Skeletal muscle tissue (tissue), 4 donors: ENCODE results near the gene THAP9. TPM values are rescaled to one million over a fixed set of nuclear protein-coding genes. Genes with fewer than 3 reads are reported as not detected.
"Not testable (repeated sequence)": the region's sequence is repeated elsewhere in the genome, so short reads cannot be mapped to it uniquely, and the experiment has no call there.

Experiments used
- H3K27ac ChIP-seq: one replicate; pipeline ENCODE4 v1.7.0; 2013; ENCODE audit warnings: mild to moderate bottlenecking, low read depth, low read length, inconsistent platforms
- H3K27me3 ChIP-seq, 3 donors: one replicate each; pipeline ENCODE4 v1.7.0; 2013; ENCODE audit warnings: low read length in 3 of 3; ENCODE audit not compliant: control insufficient read depth in 3 of 3, insufficient read depth in 3 of 3
- H3K36me3 ChIP-seq, 3 donors: one replicate each; pipeline ENCODE4 v1.7.0; 2013; ENCODE audit warnings: low read length in 3 of 3; ENCODE audit not compliant: control insufficient read depth in 3 of 3, insufficient read depth in 3 of 3
- H3K4me1 ChIP-seq, 3 donors: one replicate each; pipeline ENCODE4 v1.7.0; 2013; ENCODE audit warnings: low read length in 3 of 3, mild to moderate bottlenecking in 3 of 3; ENCODE audit not compliant: control insufficient read depth in 3 of 3, insufficient read depth in 3 of 3
- H3K4me3 ChIP-seq, 3 donors: one replicate each; pipeline ENCODE4 v1.7.0; 2013; ENCODE audit warnings: low read length in 3 of 3
- H3K9ac ChIP-seq, 3 donors: one replicate each; pipeline ENCODE4 v1.7.0; 2013; ENCODE audit warnings: low read length in 3 of 3, mild to moderate bottlenecking in 3 of 3, moderate library complexity in 2 of 3, low read depth in 1 of 3
- H3K9me3 ChIP-seq, 3 donors: one replicate each; pipeline ENCODE4 v1.7.0; 2013; ENCODE audit warnings: low read length in 3 of 3; ENCODE audit not compliant: control insufficient read depth in 3 of 3
- total RNA-seq: library from RNA; depleted of rRNA; stranded (reverse); fragments of >200 nt; gene quantifications from one replicate; pipeline ENCODE4 v1.2.3, GENCODE V29; 2014
- donor health status: Osteomylitis.

Gene THAP9
- total RNA-seq, 1 donor from 2014 or later = 9.9 TPM

DNA sequence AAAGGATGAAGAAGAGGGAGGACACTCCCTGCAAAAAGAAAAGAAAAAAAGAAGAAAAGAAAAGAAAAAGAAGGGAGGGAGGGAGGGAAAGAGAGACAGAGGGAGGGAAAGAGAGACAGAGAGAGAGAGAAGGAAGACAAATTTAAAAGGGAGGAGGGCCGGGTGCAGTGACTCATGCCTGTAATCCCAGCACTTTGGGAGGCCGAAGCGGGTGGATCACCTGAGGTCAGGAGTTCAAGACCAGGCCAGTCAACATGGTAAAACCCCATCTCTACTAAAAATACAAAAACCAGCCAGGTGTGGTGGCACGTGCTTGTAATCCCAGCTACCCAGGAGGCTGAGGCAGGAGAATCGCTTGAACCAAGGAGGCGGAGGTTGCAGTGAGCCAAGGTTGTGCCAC, 34.5 kb upstream of the THAP9 start:
- not testable (repeated sequence) for H3K9me3 ChIP-seq, H3K9ac ChIP-seq, H3K4me1 ChIP-seq, H3K4me3 ChIP-seq, H3K27ac ChIP-seq, H3K27me3 ChIP-seq
- peaks cover 38 to 58% (median 56%) of the 10 kb centered on the region in 3 donors for H3K36me3 ChIP-seq

DNA sequence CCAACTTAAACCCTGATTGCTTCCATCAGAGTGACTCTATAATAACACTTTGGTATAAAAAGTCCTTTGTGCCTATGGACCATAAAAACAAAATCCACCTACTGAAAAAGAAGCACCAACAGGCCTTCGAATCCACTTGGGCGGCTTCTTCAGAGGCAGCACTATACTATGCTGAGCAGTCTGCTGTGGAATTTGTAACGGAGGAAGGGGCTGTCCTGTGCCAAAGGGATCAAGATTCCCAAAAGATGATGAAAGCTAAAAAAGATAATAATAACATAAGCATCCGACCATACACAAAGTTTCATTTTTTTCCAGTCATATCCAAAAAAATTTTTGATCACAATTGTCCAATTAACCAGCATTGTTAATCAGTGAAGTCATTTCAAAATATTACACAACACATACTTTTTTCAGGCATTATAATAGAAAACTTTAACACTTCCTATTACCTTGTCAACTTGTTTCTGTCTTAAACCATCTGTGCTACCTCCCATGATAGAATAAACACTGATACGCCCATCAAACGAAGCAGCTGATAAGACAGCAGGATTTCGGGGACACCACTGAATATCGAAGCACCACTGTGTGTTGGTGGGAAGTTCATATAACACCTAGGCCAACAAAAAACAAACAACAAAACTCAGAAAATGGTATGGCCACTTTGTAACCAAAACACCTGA, 33.7 kb upstream of the THAP9 start:
- Histone ChIP-seq H3K4me1 (no peaks in the 10 kb centered on the region), H3K27me3 (no peaks in the 10 kb centered on the region), H3K27ac (no peak overlapping the region), H3K4me3 (no peak overlapping the region), H3K9me3 (no peaks in the 10 kb centered on the region), H3K36me3 (peaks cover 44 to 64% (median 61%) of the 10 kb centered on the region in 3 donors), H3K9ac (no peak overlapping the region)

DNA sequence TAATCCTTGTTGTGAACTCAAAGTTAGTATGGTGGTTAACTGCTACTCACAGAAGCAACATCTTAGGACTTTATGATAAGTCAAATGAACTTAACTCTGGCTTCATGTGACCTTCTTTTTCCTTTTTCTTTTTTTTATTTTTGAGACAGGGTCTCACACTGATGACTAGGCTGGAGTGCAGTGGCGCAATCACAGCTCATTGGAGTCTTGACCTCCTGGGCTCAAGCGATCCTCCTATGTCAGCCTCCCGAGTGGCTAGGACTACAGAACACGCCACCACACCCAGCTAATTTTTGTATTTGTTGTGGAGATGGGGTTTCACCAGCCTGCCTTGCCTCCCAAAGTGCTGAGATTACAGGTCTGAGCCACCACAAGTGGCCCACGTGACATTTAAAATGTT, 32.0 kb upstream of the THAP9 start:
- H3K36me3 ChIP-seq = peaks cover 45 to 60% (median 59%) of the 10 kb centered on the region in 3 donors
- H3K27me3 ChIP-seq = no peaks in the 10 kb centered on the region
- H3K4me1 ChIP-seq = no peaks in the 10 kb centered on the region
- no peak overlapping the region for H3K9ac ChIP-seq
- no peak overlapping the region for H3K4me3 ChIP-seq
- H3K9me3 ChIP-seq = no peaks in the 10 kb centered on the region
- no peak overlapping the region for H3K27ac ChIP-seq

DNA sequence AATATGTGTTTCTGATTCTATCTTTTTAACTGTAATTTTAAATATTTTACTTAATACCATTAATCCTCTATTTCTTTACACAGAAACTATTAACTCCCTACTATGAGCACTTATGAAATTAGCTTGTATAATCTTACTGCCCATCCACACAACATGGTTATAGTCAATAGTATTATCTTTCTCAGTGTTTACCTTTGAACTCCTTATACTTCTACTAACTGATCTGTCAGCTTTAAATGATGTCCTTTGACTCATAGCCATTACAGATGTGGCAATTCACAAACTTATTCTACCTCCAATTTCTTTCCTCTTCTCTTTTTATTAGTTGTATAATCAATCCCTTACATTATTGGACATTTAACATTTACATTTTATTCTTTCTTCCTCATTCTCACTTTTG, 15.1 kb upstream of the THAP9 start:
- H3K27me3 ChIP-seq = no peaks in the 10 kb centered on the region
- H3K4me3 ChIP-seq = no peak overlapping the region
- no peaks in the 10 kb centered on the region for H3K9me3 ChIP-seq
- H3K4me1 ChIP-seq = peaks cover 8 to 23% (median 16%) of the 10 kb centered on the region in 3 donors
- no peak overlapping the region for H3K27ac ChIP-seq
- H3K9ac ChIP-seq = no peak overlapping the region
- H3K36me3 ChIP-seq = peaks cover 0 to 5% (median 0%) of the 10 kb centered on the region in 3 donors

DNA sequence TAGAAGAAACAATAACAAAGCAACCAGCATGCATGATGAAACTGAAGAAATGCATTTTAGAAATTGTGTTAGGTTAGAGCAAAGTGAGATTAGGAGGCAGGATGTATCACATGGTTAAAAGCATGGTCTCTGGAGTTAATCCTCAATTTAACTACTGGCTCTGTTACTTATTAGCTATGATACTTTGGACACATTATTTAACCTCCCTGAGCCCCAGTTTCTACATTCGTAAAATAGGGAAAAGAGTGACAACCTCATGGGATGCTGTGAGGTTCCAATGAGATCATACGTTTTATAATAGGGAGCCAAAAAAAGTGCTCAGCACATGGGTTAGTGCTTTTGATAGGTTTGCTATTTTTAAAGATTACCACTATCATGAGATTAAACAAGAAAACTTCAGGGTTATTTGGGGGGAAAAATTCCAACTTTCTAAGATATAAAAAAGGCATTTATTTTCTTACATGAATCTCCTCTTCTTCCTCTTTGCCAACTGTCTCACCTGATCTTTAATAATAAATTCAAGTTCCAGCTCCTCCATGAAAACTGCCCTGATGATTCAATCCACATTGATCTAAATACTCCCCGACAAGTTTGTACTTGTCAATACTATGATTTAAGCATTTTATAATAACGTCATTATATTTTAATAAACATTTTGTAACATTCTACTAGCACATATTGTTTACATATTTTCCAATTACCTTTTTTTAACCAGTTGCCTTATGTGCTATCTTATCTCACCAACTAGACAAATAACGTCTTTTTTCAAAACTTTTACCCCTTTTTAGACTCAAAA, 14.2 kb upstream of the THAP9 start:
- Histone ChIP-seq H3K27ac (no peak overlapping the region), H3K9ac (no peak overlapping the region), H3K4me3 (no peak overlapping the region), H3K9me3 (no peaks in the 10 kb centered on the region), H3K27me3 (no peaks in the 10 kb centered on the region), H3K4me1 (peaks cover 8 to 23% (median 16%) of the 10 kb centered on the region in 3 donors), H3K36me3 (peaks cover 0 to 4% (median 0%) of the 10 kb centered on the region in 3 donors)

DNA sequence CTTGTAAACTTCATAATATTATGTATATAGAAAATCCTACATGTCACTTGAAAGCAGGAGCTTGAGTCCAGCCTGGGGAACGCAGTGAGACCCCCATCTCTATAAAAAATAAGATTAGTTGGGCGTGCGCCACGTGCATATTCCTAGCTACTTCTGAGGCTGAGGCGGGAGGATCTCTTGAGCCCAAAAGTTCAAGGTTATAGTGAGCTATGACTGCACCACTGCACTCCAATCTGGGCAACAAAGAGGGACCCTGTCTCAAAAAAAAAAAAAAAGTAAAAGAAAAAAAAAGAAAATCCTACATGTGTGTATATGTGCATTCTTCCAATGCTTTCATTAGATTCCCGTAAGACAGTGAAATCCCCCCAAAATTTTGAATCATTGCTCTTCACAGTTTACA, 11.2 kb upstream of the THAP9 start:
- Histone ChIP-seq H3K9ac (no peak overlapping the region), H3K4me3 (peak overlapping the region in 1 of 3 donors; percentile 76)

DNA sequence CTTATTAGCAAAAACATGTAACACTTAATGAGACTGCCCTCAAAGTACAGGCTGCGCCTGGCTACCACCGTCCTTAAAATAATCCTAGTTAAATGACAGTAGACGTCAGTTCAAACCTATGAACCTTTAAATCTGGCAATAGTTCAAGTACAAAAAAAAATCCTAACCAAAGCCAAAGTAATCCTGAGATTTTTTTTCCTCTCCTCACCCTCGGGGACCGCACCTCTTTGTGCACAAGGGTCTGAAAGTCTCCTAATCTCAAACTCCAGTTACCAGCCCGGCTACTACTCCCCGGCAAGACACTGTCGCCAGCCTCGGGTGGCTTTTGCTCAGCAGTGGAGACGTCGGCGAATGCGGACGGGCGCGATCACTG, 10.0 kb upstream of the THAP9 start:
- H3K9me3 ChIP-seq = no peaks in the 10 kb centered on the region
- peak overlapping the region; percentile 98 for H3K27ac ChIP-seq
- H3K9ac ChIP-seq = peak overlapping the region; percentile 92 to 98 (median 93)
- H3K36me3 ChIP-seq = peaks cover 0 to 12% (median 11%) of the 10 kb centered on the region in 3 donors
- no peaks in the 10 kb centered on the region for H3K27me3 ChIP-seq
- peaks cover 15 to 26% (median 21%) of the 10 kb centered on the region in 3 donors for H3K4me1 ChIP-seq
- H3K4me3 ChIP-seq = peak overlapping the region; percentile 76 to 96 (median 88)

More for the DNA sequence above, 11.2 kb upstream of the THAP9 start:
- Histone ChIP-seq H3K27me3 (no peaks in the 10 kb centered on the region), H3K27ac (no peak overlapping the region), H3K9me3 (no peaks in the 10 kb centered on the region), H3K36me3 (peaks cover 0 to 9% (median 5%) of the 10 kb centered on the region in 3 donors), H3K4me1 (peaks cover 15 to 26% (median 23%) of the 10 kb centered on the region in 3 donors)

DNA sequence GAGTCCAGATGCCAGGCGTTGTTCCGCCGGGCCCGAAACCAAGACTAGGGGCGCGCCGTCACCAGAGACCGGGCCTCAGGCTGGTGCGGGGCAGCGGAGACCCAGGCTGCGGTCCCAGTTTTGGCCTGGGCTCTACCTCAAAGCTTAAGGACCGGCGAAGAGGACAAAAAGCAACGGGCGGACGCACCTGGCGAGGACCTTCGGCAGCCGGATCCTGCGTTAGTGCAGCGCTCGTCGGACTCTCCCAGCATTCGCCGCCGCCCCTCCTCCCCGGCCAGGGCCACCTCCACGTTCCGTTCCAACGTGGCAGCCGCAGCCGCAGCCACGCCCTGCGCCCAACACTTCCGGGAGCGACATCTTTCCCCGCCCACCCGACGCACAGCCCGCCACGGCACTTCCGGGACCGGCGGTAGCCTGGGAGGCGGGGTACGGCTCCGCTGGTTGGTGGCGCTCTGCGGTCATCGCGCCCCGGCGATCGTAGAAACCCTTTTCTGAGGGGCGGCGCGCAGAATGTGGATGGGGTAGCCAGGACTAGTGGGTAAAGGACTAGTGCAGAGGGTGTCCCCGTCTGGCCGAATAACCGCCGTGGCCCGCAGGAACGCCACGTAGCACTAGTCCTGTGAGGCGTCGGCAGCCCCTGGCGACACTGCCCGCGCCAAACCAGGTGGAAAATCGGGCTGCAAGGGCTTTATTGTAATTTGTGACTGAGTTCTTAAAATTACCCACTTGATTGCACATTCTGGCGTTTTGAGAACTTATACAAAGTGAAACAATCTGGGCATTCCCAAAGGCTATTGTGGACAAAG, 9.4 kb upstream of the THAP9 start, which contains the start of gene SEC31A:
Gene SEC31A (minus strand): TSS at position 253 of the 806 bp plus-strand sequence. CDS start 9,217 bp downstream, outside the sequence.
- H3K4me1 ChIP-seq = peaks cover 11 to 20% (median 16%) of the 10 kb centered on the region in 3 donors

DNA sequence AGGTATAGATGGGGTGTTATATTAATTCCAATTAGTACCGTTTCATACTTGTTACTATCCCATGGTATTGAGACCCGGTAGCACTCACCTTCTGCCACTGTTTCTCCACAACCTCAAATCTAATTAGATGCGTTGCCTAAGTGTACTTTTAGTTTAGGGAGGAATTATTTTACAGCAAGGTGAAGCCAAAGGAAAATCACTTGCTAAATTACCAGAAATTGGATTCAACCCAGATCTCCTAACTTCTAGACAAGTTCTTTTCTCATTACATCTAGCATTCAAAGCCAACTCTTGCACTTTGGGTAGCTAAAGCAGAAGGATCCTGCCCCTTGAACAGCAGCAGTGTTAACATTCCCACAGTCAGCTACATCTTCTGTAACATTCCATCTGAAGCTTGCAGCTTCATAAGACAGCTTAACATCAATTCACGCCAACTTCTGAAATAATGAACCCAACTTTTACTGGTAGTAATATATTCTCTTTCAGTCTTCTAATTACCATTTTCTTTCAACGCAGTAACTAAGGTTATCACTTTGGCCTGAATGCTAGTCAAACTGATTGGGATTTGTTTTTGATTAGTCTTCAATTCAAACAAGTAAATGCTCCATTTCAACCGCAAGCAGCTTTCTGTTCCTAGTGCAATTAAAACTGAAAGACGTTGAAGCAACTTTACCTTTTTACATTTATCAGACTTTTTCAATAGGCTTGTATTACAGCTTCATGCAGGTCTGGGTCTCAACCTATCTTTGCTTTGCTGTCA, 8.6 kb upstream of the THAP9 start:
- H3K27ac ChIP-seq = peak overlapping the region; percentile 98
- H3K4me1 ChIP-seq = peaks cover 7 to 16% (median 13%) of the 10 kb centered on the region in 3 donors
- H3K36me3 ChIP-seq = peaks cover 0 to 13% (median 12%) of the 10 kb centered on the region in 3 donors
- no peaks in the 10 kb centered on the region for H3K27me3 ChIP-seq
- no peaks in the 10 kb centered on the region for H3K9me3 ChIP-seq
- H3K4me3 ChIP-seq = peak overlapping the region; percentile 76 to 96 (median 88)
- peak overlapping the region; percentile 85 to 93 (median 92) for H3K9ac ChIP-seq

More for the DNA sequence above, 9.4 kb upstream of the THAP9 start, which contains the start of gene SEC31A:
- H3K36me3 ChIP-seq = peaks cover 0 to 12% (median 11%) of the 10 kb centered on the region in 3 donors
- H3K9me3 ChIP-seq = no peaks in the 10 kb centered on the region
- H3K4me3 ChIP-seq = peak within 1 kb of the TSS; percentile 76 to 96 (median 88)
- H3K9ac ChIP-seq = peak within 1 kb of the TSS; percentile 92 to 98 (median 93)
- peak within 1 kb of the TSS; percentile 98 for H3K27ac ChIP-seq
- no peaks in the 10 kb centered on the region for H3K27me3 ChIP-seq
